Measurements from ENCODE around the gene GADD45B.
"Not testable (repeated sequence)": the region's sequence is repeated elsewhere in the genome, so short reads cannot be mapped to it uniquely, and the experiment has no call there.

The GADD45B gene

GRCh38 chr19:2488405-2488941, 12.5 kb downstream of the GADD45B start:
- DNase-seq (ENCODE audit: low read depth in 2 of 2), result no peak

GRCh38 chr19:2488942-2489731, 13.2 kb downstream of the GADD45B start:
- no peak for DNase-seq (ENCODE audit: low read depth in 2 of 2)

GRCh38 chr19:2490659-2491058, 14.7 kb downstream of the GADD45B start:
- DNase-seq (ENCODE audit: low read depth in 2 of 2), result no peak

- no peak for DNase-seq (ENCODE audit: low read depth in 2 of 2)
These were observed 15.3 kb downstream of the GADD45B start for GRCh38 chr19:2491130-2491801.

- DNase-seq (ENCODE audit: low read depth in 2 of 2), result no peak
These were observed 16.9 kb downstream of the GADD45B start for GRCh38 chr19:2492870-2493269.

- DNase-seq (ENCODE audit: low read depth in 2 of 2), result not testable (repeated sequence)
These were observed 17.5 kb downstream of the GADD45B start for GRCh38 chr19:2493448-2493847.

GRCh38 chr19:2494084-2494446, 18.1 kb downstream of the GADD45B start:
- no peak for DNase-seq (ENCODE audit: low read depth in 2 of 2)

GRCh38 chr19:2494447-2495129, 18.7 kb downstream of the GADD45B start:
- DNase-seq (ENCODE audit: low read depth in 2 of 2), result peak in 1 of 2 donors; percentile 44

GRCh38 chr19:2495130-2495641, 19.3 kb downstream of the GADD45B start:
- DNase-seq (ENCODE audit: low read depth in 2 of 2), result no peak

- no peak for DNase-seq (ENCODE audit: low read depth in 2 of 2)
These were observed 19.9 kb downstream of the GADD45B start for GRCh38 chr19:2495651-2496316.

- DNase-seq (ENCODE audit: low read depth in 2 of 2), result no peak
These were observed 21.3 kb downstream of the GADD45B start for GRCh38 chr19:2497186-2497585.

GRCh38 chr19:2500156-2500555, 24.2 kb downstream of the GADD45B start:
- DNase-seq (ENCODE audit: low read depth in 2 of 2), result no peak

- DNase-seq (ENCODE audit: low read depth in 2 of 2), result no peak
These were observed 24.9 kb downstream of the GADD45B start for GRCh38 chr19:2500841-2501261.

- DNase-seq (ENCODE audit: low read depth in 2 of 2), result peak; percentile 79 to 81
These were observed 27.7 kb downstream of the GADD45B start for GRCh38 chr19:2503521-2504109.

GRCh38 chr19:2506656-2507055, 30.7 kb downstream of the GADD45B start:
- not testable (repeated sequence) for DNase-seq (ENCODE audit: low read depth in 2 of 2)

GRCh38 chr19:2507109-2507508, 31.2 kb downstream of the GADD45B start:
- no peak for DNase-seq (ENCODE audit: low read depth in 2 of 2)

- no peak for DNase-seq (ENCODE audit: low read depth in 2 of 2)
These were observed 33.2 kb downstream of the GADD45B start for GRCh38 chr19:2509096-2509495.

- DNase-seq (ENCODE audit: low read depth in 2 of 2), result no peak
These were observed 35.6 kb downstream of the GADD45B start for GRCh38 chr19:2511570-2511969.

GRCh38 chr19:2511991-2512390, 36.1 kb downstream of the GADD45B start:
- DNase-seq (ENCODE audit: low read depth in 2 of 2), result no peak

GRCh38 chr19:2512523-2513431, 36.9 kb downstream of the GADD45B start:
- DNase-seq (ENCODE audit: low read depth in 2 of 2), result no peak
